ENCODE results near the gene ARPC5L. TPM values are rescaled to one million over a fixed set of nuclear protein-coding genes. Genes with fewer than 3 reads are reported as not detected.
A peak's percentile ranks its signal among the peaks of the same experiment; 100 is the strongest.

ARPC5L gene
- total and polyA plus RNA-seq, 2 donors: 22.3 to 46.4 TPM

DNA sequence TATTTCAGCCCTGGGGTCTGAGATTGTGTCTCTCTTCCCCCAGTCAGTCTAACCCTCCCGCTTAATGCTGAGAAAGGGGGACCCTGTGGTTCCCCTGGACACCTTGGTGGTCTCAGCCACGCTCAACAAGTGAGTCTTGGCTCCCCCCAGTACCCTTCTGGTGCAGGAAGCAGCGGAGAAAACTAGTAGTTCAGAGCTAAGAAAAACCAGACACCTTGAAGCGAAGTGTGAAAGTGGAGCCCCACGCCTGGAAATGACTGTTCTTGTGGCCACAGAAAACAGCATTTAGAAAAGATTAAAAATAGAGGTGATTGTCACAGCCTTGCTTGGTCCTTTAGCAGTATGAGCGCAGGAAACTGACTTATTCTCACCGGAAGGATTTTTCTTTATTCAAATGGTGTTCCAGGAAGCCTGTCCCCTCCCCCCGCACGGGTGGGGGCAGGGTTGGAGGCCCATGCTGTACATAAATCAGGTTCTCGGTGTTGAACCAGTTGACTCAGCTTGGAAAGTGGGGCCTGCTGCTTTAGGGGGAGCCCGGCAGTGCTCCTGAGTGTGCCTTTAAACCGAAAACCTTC lies 8.1 kb downstream of the ARPC5L start:
- WGBS: 2% methylated on average over 12 of the region's 12 CpGs
- Histone ChIP-seq H3K36me3 (ENCODE audit: control insufficient read depth in 2 of 2, insufficient read depth in 2 of 2, low read length in 1 of 2) (peaks cover 24 to 27% of the 10 kb centered on the region in 2 donors), H3K27ac (ENCODE audit: low read depth in 1 of 2, low read length in 1 of 2) (peak overlapping the region; percentile 64 to 89), H3K4me3 (ENCODE audit: low read length in 2 of 2) (peak overlapping the region; percentile 87 to 91), H3K9me3 (ENCODE audit: control insufficient read depth in 2 of 2, insufficient read depth in 1 of 2, low read length in 1 of 2) (no peaks in the 10 kb centered on the region), H3K27me3 (ENCODE audit: control insufficient read depth in 2 of 2, insufficient read depth in 1 of 2, low read length in 1 of 2) (no peaks in the 10 kb centered on the region), H3K4me1 (ENCODE audit: control insufficient read depth in 2 of 2, insufficient read depth in 2 of 2, low read length in 2 of 2) (peaks cover 18 to 31% of the 10 kb centered on the region in 2 donors)
- DNase-seq (ENCODE audit: low read depth in 6 of 9, low spot score in 9 of 9): peak in 5 of 9 donors; percentile 32 to 81 (median 56)

DNA sequence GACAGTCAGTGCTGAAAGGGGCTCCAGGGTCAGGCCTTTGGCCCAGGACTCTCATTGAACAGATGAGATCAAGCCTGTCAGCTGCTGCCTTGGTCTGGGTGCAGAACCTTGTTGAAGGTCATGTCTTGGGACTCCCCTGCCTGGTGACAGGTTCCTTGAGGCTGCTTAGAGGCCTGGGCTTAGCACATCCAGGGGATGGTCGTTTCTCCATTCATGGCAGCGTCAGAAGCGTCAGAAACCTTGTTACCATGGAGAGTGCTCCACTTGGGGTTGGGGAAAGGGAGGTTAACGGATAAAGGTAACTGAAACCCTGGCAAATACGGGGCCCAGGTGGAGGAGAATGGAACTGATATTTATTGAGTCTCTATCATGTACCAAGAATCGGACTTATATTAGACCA lies 8.8 kb downstream of the ARPC5L start:
- no peaks in the 10 kb centered on the region for H3K27me3 ChIP-seq (ENCODE audit: control insufficient read depth in 2 of 2, insufficient read depth in 1 of 2, low read length in 1 of 2)
- WGBS: 60% methylated on average over 6 of the region's 6 CpGs
- DNase-seq (ENCODE audit: low read depth in 6 of 9, low spot score in 9 of 9): no peak
- peak overlapping the region; percentile 87 to 91 for H3K4me3 ChIP-seq (ENCODE audit: low read length in 2 of 2)
- H3K4me1 ChIP-seq (ENCODE audit: control insufficient read depth in 2 of 2, insufficient read depth in 2 of 2, low read length in 2 of 2): peaks cover 18 to 31% of the 10 kb centered on the region in 2 donors
- peaks cover 30 to 33% of the 10 kb centered on the region in 2 donors for H3K36me3 ChIP-seq (ENCODE audit: control insufficient read depth in 2 of 2, insufficient read depth in 2 of 2, low read length in 1 of 2)
- H3K27ac ChIP-seq (ENCODE audit: low read depth in 1 of 2, low read length in 1 of 2): peak overlapping the region; percentile 64 to 89
- no peaks in the 10 kb centered on the region for H3K9me3 ChIP-seq (ENCODE audit: control insufficient read depth in 2 of 2, insufficient read depth in 1 of 2, low read length in 1 of 2)

DNA sequence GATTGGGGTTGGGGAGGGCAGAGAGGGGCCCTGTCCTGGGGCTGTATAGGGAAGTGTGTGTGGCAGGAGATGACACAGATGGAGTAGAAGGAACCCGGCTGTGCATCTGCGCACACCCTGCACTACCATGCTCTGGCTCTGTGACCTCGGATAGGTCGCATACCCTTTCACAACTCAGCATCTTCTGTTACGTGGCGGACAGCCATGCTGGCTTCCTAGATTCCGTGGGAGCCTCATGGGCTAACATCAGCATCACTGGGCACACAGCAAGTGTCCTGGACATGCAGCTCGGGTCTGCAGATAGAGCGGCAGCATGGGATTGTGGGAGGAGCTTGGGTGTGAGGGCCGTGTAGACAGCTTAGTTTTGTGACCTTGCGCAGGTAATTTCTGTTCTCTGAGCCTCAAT lies 9.2 kb downstream of the ARPC5L start:
- DNase-seq (ENCODE audit: low read depth in 6 of 9, low spot score in 9 of 9): no peak
- H3K27me3 ChIP-seq (ENCODE audit: control insufficient read depth in 2 of 2, insufficient read depth in 1 of 2, low read length in 1 of 2): no peaks in the 10 kb centered on the region
- H3K27ac ChIP-seq (ENCODE audit: low read depth in 1 of 2, low read length in 1 of 2): peak overlapping the region in 1 of 2 donors; percentile 15
- no peaks in the 10 kb centered on the region for H3K9me3 ChIP-seq (ENCODE audit: control insufficient read depth in 2 of 2, insufficient read depth in 1 of 2, low read length in 1 of 2)
- peaks cover 35 to 38% of the 10 kb centered on the region in 2 donors for H3K36me3 ChIP-seq (ENCODE audit: control insufficient read depth in 2 of 2, insufficient read depth in 2 of 2, low read length in 1 of 2)
- peaks cover 21 to 34% of the 10 kb centered on the region in 2 donors for H3K4me1 ChIP-seq (ENCODE audit: control insufficient read depth in 2 of 2, insufficient read depth in 2 of 2, low read length in 2 of 2)
- WGBS: 89% methylated on average over 11 of the region's 11 CpGs
- H3K4me3 ChIP-seq (ENCODE audit: low read length in 2 of 2): no peak overlapping the region

DNA sequence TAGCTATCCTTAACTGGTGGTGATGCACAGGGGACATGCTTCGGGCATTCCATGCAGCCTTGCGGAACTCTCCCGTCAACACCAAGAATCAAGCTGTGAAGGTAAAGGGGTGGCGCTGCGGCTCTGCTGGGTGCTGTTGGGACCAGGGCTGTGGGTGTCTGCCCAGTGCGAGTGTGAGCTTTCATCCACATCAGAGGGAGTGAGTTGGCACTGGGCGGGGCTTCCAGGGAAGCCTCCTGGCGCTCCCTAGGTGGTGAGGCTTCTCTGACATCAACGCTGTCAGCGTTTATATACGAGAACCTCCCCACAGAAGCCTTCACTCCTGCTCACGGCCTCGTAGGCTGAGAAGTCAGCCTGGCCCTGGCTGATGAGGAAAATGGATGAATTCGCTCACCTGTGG lies 11.7 kb downstream of the ARPC5L start:
- no peak overlapping the region for H3K27ac ChIP-seq (ENCODE audit: low read depth in 1 of 2, low read length in 1 of 2)
- H3K4me3 ChIP-seq (ENCODE audit: low read length in 2 of 2): no peak overlapping the region
- peaks cover 22 to 39% of the 10 kb centered on the region in 2 donors for H3K4me1 ChIP-seq (ENCODE audit: control insufficient read depth in 2 of 2, insufficient read depth in 2 of 2, low read length in 2 of 2)
- WGBS: 96% methylated on average over 14 of the region's 14 CpGs
- peaks cover 48 to 59% of the 10 kb centered on the region in 2 donors for H3K36me3 ChIP-seq (ENCODE audit: control insufficient read depth in 2 of 2, insufficient read depth in 2 of 2, low read length in 1 of 2)
- no peak for DNase-seq (ENCODE audit: low read depth in 6 of 9, low spot score in 9 of 9)
- H3K27me3 ChIP-seq (ENCODE audit: control insufficient read depth in 2 of 2, insufficient read depth in 1 of 2, low read length in 1 of 2): peaks cover 0 to 2% of the 10 kb centered on the region in 2 donors
- no peaks in the 10 kb centered on the region for H3K9me3 ChIP-seq (ENCODE audit: control insufficient read depth in 2 of 2, insufficient read depth in 1 of 2, low read length in 1 of 2)

DNA sequence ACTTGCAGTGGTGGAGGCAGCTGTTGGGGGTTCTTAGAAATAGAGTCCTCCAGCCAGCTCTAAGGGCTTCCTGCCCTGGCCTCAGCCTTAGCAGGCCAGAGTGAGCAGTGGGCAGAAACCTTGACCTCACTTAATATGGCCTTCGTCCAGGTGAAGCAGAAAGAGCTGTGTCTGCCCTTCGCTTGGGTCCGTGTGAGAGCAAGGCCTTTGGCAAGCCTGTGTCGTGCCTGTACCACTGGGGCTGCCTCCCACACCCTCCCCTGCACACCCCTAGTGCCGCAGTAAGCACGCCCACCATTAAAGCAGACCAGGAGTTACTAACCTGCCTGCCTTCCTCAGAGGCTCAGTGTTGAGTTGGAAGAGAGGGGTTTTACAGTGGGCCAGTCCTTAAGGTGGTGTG lies 13.6 kb downstream of the ARPC5L start:
- H3K4me3 ChIP-seq (ENCODE audit: low read length in 2 of 2): no peak overlapping the region
- WGBS: 97% methylated on average over 6 of the region's 6 CpGs
- H3K4me1 ChIP-seq (ENCODE audit: control insufficient read depth in 2 of 2, insufficient read depth in 2 of 2, low read length in 2 of 2): peaks cover 19 to 36% of the 10 kb centered on the region in 2 donors
- DNase-seq (ENCODE audit: low read depth in 6 of 9, low spot score in 9 of 9): no peak
- no peak overlapping the region for H3K27ac ChIP-seq (ENCODE audit: low read depth in 1 of 2, low read length in 1 of 2)
- no peaks in the 10 kb centered on the region for H3K9me3 ChIP-seq (ENCODE audit: control insufficient read depth in 2 of 2, insufficient read depth in 1 of 2, low read length in 1 of 2)
- peaks cover 61 to 76% of the 10 kb centered on the region in 2 donors for H3K36me3 ChIP-seq (ENCODE audit: control insufficient read depth in 2 of 2, insufficient read depth in 2 of 2, low read length in 1 of 2)
- H3K27me3 ChIP-seq (ENCODE audit: control insufficient read depth in 2 of 2, insufficient read depth in 1 of 2, low read length in 1 of 2): peaks cover 0 to 5% of the 10 kb centered on the region in 2 donors

DNA sequence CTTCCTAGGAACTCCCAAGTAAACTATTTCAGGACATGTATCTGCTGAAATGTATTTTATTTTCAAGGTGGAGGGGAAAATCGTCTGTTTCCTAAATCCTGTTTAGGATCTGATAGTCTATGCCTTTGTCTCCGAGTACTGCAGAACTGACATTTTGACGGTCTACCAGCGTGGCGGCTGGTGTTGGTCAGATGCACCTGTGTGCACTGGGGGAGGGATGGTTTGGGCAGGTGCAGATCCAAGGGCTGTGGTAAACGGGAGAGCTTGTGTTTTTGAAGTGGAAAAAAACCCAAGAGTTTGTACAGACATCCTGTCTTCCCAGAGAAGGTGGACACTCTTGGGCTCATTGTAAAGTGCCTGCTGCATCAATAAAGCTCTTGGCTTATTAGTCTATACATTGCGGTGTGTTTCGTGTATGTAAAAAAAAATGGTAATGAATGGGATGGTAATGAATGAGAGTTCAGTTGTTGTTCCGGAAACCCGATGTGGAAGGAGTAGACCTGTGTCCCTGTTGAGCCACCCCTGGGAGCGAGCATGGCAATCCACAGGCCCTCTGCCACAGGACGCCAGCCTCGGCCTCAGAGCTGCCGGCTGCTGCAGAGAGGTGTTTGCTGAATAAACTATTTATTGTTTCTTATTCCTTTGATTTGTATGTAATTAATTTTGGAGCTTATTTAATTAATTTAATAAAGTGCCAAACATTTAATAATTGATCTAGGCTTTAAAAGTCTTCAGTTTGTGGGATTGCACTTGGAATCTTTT lies 15.3 kb downstream of the ARPC5L start:
- Histone ChIP-seq H3K9me3 (ENCODE audit: control insufficient read depth in 2 of 2, insufficient read depth in 1 of 2, low read length in 1 of 2) (no peaks in the 10 kb centered on the region), H3K27me3 (ENCODE audit: control insufficient read depth in 2 of 2, insufficient read depth in 1 of 2, low read length in 1 of 2) (peaks cover 0 to 8% of the 10 kb centered on the region in 2 donors), H3K4me3 (ENCODE audit: low read length in 2 of 2) (no peak overlapping the region), H3K27ac (ENCODE audit: low read depth in 1 of 2, low read length in 1 of 2) (no peak overlapping the region), H3K36me3 (ENCODE audit: control insufficient read depth in 2 of 2, insufficient read depth in 2 of 2, low read length in 1 of 2) (peaks cover 52 to 80% of the 10 kb centered on the region in 2 donors), H3K4me1 (ENCODE audit: control insufficient read depth in 2 of 2, insufficient read depth in 2 of 2, low read length in 2 of 2) (peaks cover 8 to 32% of the 10 kb centered on the region in 2 donors)
- WGBS: 61% methylated on average over 14 of the region's 14 CpGs
- peak in 2 of 9 donors; percentile 21 to 58 for DNase-seq (ENCODE audit: low read depth in 6 of 9, low spot score in 9 of 9)

DNA sequence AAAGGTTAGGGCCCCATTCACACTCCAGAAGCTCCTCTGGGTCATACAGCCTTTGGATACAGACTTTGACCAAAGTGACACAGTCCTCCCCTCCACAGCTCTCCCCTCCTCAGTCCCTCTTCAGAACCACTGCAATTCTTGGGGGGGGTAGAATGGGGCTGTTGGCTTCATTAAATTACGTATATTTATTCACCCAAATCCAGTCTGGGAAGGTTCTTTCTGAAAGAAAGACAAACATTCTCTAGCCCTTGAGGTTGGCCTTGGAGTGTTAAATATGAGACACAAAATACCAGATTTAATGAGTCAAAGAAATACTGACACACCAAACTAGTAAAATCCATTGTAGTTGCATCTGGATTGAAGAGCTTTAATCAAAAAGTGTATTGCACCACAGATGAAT lies 16.1 kb downstream of the ARPC5L start:
- H3K4me1 ChIP-seq (ENCODE audit: control insufficient read depth in 2 of 2, insufficient read depth in 2 of 2, low read length in 2 of 2): peaks cover 8 to 32% of the 10 kb centered on the region in 2 donors

DNA sequence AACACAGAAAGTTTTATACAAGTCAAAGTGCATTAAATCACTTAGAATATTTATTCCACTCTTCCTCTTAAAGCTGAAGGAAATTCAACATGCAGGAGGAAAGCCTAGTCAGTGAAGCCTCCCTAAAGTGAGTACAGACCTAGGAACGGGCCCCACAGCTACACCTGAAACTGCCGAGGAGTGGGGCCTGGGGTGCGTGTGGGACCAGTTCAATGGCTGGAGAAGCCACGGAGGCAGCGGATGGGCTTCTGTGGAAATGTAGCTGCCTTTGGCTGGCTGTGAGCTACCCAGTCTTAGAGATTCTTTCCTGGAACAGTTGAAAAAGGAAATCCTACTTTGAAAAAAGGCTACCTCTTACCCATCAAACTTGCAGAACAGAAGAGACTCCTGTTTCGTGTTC lies 16.6 kb downstream of the ARPC5L start:
- Histone ChIP-seq H3K36me3 (ENCODE audit: control insufficient read depth in 2 of 2, insufficient read depth in 2 of 2, low read length in 1 of 2) (peaks cover 50 to 76% of the 10 kb centered on the region in 2 donors), H3K27ac (ENCODE audit: low read depth in 1 of 2, low read length in 1 of 2) (no peak overlapping the region), H3K4me1 (ENCODE audit: control insufficient read depth in 2 of 2, insufficient read depth in 2 of 2, low read length in 2 of 2) (peaks cover 8 to 32% of the 10 kb centered on the region in 2 donors), H3K9me3 (ENCODE audit: control insufficient read depth in 2 of 2, insufficient read depth in 1 of 2, low read length in 1 of 2) (no peaks in the 10 kb centered on the region), H3K4me3 (ENCODE audit: low read length in 2 of 2) (no peak overlapping the region), H3K27me3 (ENCODE audit: control insufficient read depth in 2 of 2, insufficient read depth in 1 of 2, low read length in 1 of 2) (peaks cover 0 to 11% of the 10 kb centered on the region in 2 donors)
- WGBS: 96% methylated on average over 6 of the region's 6 CpGs
- no peak for DNase-seq (ENCODE audit: low read depth in 6 of 9, low spot score in 9 of 9)

More for the DNA sequence above, 16.1 kb downstream of the ARPC5L start:
- H3K27ac ChIP-seq (ENCODE audit: low read depth in 1 of 2, low read length in 1 of 2): no peak overlapping the region
- no peaks in the 10 kb centered on the region for H3K9me3 ChIP-seq (ENCODE audit: control insufficient read depth in 2 of 2, insufficient read depth in 1 of 2, low read length in 1 of 2)
- WGBS: 97% methylated on average over 1 of the region's 1 CpG
- DNase-seq (ENCODE audit: low read depth in 6 of 9, low spot score in 9 of 9): no peak
- no peak overlapping the region for H3K4me3 ChIP-seq (ENCODE audit: low read length in 2 of 2)
- peaks cover 55 to 78% of the 10 kb centered on the region in 2 donors for H3K36me3 ChIP-seq (ENCODE audit: control insufficient read depth in 2 of 2, insufficient read depth in 2 of 2, low read length in 1 of 2)
- H3K27me3 ChIP-seq (ENCODE audit: control insufficient read depth in 2 of 2, insufficient read depth in 1 of 2, low read length in 1 of 2): peaks cover 0 to 11% of the 10 kb centered on the region in 2 donors

DNA sequence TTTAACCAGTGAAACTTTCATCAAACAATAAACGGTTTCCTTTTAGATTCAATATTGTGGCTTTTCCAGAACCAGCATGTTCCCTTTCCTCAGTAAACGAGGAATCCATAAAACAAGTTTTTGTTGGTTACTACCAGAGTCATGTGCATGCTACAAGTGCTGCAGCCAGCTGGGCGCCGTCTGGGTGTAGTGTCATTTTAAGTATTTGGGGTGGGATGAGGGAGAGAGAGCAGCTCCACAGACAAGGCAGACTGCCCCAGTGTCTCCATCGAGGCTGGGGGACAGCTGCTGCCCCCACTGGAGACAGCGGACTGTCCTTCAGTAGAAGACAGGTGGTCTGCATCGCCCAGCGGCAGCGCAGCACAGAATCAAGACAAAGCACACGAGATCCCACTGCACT lies 17.3 kb downstream of the ARPC5L start:
- Histone ChIP-seq H3K9me3 (ENCODE audit: control insufficient read depth in 2 of 2, insufficient read depth in 1 of 2, low read length in 1 of 2) (no peaks in the 10 kb centered on the region), H3K27me3 (ENCODE audit: control insufficient read depth in 2 of 2, insufficient read depth in 1 of 2, low read length in 1 of 2) (peaks cover 0 to 11% of the 10 kb centered on the region in 2 donors), H3K4me1 (ENCODE audit: control insufficient read depth in 2 of 2, insufficient read depth in 2 of 2, low read length in 2 of 2) (peaks cover 8 to 32% of the 10 kb centered on the region in 2 donors), H3K4me3 (ENCODE audit: low read length in 2 of 2) (no peak overlapping the region), H3K27ac (ENCODE audit: low read depth in 1 of 2, low read length in 1 of 2) (no peak overlapping the region), H3K36me3 (ENCODE audit: control insufficient read depth in 2 of 2, insufficient read depth in 2 of 2, low read length in 1 of 2) (peaks cover 44 to 69% of the 10 kb centered on the region in 2 donors)
- WGBS: 96% methylated on average over 10 of the region's 10 CpGs
- DNase-seq (ENCODE audit: low read depth in 6 of 9, low spot score in 9 of 9): no peak

Data from thymus (tissue), 11 donors.